ENCODE results near the gene OR1G1. TPM values are rescaled to one million over a fixed set of nuclear protein-coding genes. Genes with fewer than 3 reads are reported as not detected.
"Not testable (repeated sequence)": the region's sequence is repeated elsewhere in the genome, so short reads cannot be mapped to it uniquely, and the experiment has no call there.

OR1G1 gene
- total RNA-seq, result not detected

- ChIA-PET CTCF (no interaction called here), POLR2A (no interaction called here)
Measured at GRCh38 chr17:3127451-3127850, at the start of gene OR1G1. Gene OR1G1, minus strand, starts transcription at chr17:3127551. Its CDS starts 0 bp downstream, at chr17:3127551.

- CTCF ChIA-PET, result no interaction called here
- POLR2A ChIA-PET, result no interaction called here
Measured at GRCh38 chr17:3167574-3167973, 40.2 kb upstream of the OR1G1 start.

GRCh38 chr17:3157218-3157617, 29.9 kb upstream of the OR1G1 start:
- ChIA-PET POLR2A (no interaction called here), CTCF (interaction anchor here (1.1 kb wide), 1 partner anchor 12 kb away, joined by 4 read pairs; no protein-coding TSS in a partner anchor)

GRCh38 chr17:3137494-3137893, 10.1 kb upstream of the OR1G1 start:
- POLR2A ChIA-PET, CTCF ChIA-PET: not testable (repeated sequence)

- POLR2A ChIA-PET, result no interaction called here
- CTCF ChIA-PET, result no interaction called here
Measured at GRCh38 chr17:3104322-3104721, 23.0 kb downstream of the OR1G1 start, which contains the start of gene OR1D2. Gene OR1D2, minus strand, starts transcription at chr17:3104422. Its CDS starts 11,426 bp downstream, at chr17:3092996.

Other genes starting within 250 kb of the OR1G1 start
- gene OR1D5, start 63.9 kb downstream of the OR1G1 start, total RNA-seq, result not detected
- gene OR1D2, start 23.1 kb downstream of the OR1G1 start, total RNA-seq, result not detected
- not detected for gene OR1A2, start 70.0 kb upstream of the OR1G1 start, total RNA-seq
- gene OR1A1, start 80.1 kb upstream of the OR1G1 start, total RNA-seq, result not detected
- under 1 TPM; 0.50 to 0.51 TPM for gene OR3A1, start 170.8 kb upstream of the OR1G1 start, total RNA-seq